ENCODE measurements around the gene TBXA2R. TPM values are rescaled to one million over a fixed set of nuclear protein-coding genes. Genes with fewer than 3 reads are reported as not detected.

The TBXA2R gene
- total and polyA plus RNA-seq, 4 donors = 0.79 to 3.9 (median 2.2) TPM

DNA sequence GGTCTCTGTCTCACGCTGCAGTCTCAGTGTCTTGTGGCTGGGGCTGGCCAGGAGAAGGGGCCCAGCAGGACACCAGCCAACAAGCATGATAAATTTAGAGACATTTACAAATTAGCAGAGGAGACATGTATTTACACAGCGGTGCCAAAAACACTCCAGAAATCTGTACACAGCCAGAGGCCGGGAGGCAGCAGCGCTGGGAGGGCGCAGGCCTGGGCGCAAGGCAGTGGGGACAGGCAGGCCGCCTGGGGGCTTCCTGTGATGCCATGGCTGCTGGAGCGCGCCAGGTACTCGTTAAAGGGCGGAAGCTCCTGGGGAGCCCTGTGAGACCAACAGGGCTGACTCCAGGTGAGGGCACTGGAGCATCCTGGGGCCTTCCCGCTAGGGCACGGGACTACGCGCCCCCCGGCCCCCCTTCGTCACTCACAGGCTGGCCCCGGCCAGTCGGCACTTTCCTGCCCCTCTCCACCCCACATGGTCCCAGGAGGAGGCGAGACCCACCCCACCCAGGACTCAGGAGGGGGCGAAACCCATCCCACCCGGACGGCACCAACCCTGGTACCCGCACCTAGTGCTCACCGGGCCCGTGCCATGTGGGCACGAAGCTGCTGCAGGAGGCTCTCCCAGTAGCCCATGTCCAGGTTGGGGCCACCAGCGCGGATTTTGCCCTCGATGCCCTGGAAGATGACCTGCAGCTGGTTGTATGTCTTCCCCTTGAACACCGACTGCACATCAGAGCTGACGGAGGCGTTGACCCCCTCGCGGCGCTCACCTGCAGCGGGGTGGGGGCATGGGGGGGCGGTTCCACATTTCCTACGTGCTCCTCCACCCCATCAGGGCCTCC lies 7.4 kb upstream of the TBXA2R start:
- 92% methylated on average over 29 of the region's 39 CpGs for WGBS (ENCODE audit: insufficient coverage)
- Histone ChIP-seq H3K4me3 (ENCODE audit: low read depth, low read length) (no peak overlapping the region), H3K9me3 (ENCODE audit: control insufficient read depth, insufficient read depth, low read length) (no peaks in the 10 kb centered on the region), H3K4me1 (ENCODE audit: control insufficient read depth, insufficient read depth, low read length) (peaks cover 21% of the 10 kb centered on the region), H3K36me3 (ENCODE audit: control insufficient read depth, insufficient read depth, low read length) (peaks cover 96% of the 10 kb centered on the region), H3K27me3 (ENCODE audit: control insufficient read depth, insufficient read depth, low read length) (no peaks in the 10 kb centered on the region), H3K27ac (ENCODE audit: low read depth, low read length) (no peak overlapping the region)
- DNase-seq (ENCODE audit: low read depth in 4 of 6, low spot score in 6 of 6) = no peak

DNA sequence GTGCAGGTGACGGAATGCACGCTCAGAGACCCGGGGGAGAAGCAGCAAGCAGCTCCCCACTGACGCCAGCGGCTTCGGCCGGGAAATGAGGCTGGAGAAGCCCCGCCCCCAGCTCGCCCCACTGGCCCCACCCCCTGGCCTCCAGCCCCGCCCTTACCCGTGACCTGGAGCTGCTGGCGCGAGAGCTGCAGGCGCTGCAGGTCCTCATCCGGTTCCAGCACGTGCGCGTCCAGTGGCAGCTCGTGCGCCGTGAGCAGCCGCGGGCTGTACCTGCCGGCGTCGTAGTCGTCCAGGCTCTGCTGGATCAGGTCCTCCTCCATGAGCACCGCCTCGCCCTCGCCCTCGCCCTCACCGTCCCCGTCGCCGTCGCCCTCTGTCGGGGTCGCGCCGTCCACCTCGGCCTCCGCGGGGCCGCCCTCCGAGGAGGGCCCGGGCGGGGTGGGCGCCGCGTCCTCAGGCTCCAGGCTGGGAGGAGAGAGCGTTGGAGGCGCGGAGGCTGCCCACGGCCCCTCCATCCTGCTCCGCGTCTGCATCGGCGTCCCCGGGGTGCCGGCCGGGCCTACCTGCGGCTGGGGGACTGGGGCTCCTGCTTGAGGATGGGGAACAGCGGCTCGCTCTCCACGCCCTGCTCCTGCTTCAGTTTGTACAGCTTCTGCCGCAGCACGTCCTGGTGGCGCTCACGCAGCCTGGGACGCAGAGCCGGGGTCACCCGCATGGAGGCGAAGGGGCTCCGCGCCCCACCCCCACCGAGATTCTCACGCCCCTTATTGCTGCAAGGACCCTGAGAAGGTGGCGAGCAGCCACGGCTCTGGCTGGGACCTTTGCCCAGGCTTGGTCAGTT lies 6.4 kb upstream of the TBXA2R start:
- no peak overlapping the region for H3K27ac ChIP-seq (ENCODE audit: low read depth, low read length)
- H3K4me3 ChIP-seq (ENCODE audit: low read depth, low read length) = no peak overlapping the region
- H3K9me3 ChIP-seq (ENCODE audit: control insufficient read depth, insufficient read depth, low read length) = no peaks in the 10 kb centered on the region
- H3K36me3 ChIP-seq (ENCODE audit: control insufficient read depth, insufficient read depth, low read length) = peaks cover 89% of the 10 kb centered on the region
- DNase-seq (ENCODE audit: low read depth in 4 of 6, low spot score in 6 of 6) = no peak
- H3K4me1 ChIP-seq (ENCODE audit: control insufficient read depth, insufficient read depth, low read length) = peaks cover 19% of the 10 kb centered on the region
- peaks cover under 1% of the 10 kb centered on the region for H3K27me3 ChIP-seq (ENCODE audit: control insufficient read depth, insufficient read depth, low read length)
- 72% methylated on average over 79 of the region's 79 CpGs for WGBS (ENCODE audit: insufficient coverage)

GRCh38 chr19:3612330-3612729 lies 5.7 kb upstream of the TBXA2R start:
- H3K27ac ChIP-seq (ENCODE audit: low read depth, low read length) = no peak overlapping the region
- peaks cover 9% of the 10 kb centered on the region for H3K27me3 ChIP-seq (ENCODE audit: control insufficient read depth, insufficient read depth, low read length)

GRCh38 chr19:3611841-3612240 lies 5.2 kb upstream of the TBXA2R start:
- Histone ChIP-seq H3K36me3 (ENCODE audit: control insufficient read depth, insufficient read depth, low read length) (peaks cover 76% of the 10 kb centered on the region), H3K4me3 (ENCODE audit: low read depth, low read length) (no peak overlapping the region), H3K4me1 (ENCODE audit: control insufficient read depth, insufficient read depth, low read length) (peaks cover 24% of the 10 kb centered on the region), H3K9me3 (ENCODE audit: control insufficient read depth, insufficient read depth, low read length) (no peaks in the 10 kb centered on the region), H3K27me3 (ENCODE audit: control insufficient read depth, insufficient read depth, low read length) (peaks cover 14% of the 10 kb centered on the region), H3K27ac (ENCODE audit: low read depth, low read length) (no peak overlapping the region)
- DNase-seq (ENCODE audit: low read depth in 4 of 6, low spot score in 6 of 6) = no peak
- 96% methylated on average over 36 of the region's 36 CpGs for WGBS (ENCODE audit: insufficient coverage)

More at GRCh38 chr19:3612330-3612729, 5.7 kb upstream of the TBXA2R start:
- Histone ChIP-seq H3K4me3 (ENCODE audit: low read depth, low read length) (no peak overlapping the region), H3K36me3 (ENCODE audit: control insufficient read depth, insufficient read depth, low read length) (peaks cover 81% of the 10 kb centered on the region), H3K9me3 (ENCODE audit: control insufficient read depth, insufficient read depth, low read length) (no peaks in the 10 kb centered on the region), H3K4me1 (ENCODE audit: control insufficient read depth, insufficient read depth, low read length) (peaks cover 20% of the 10 kb centered on the region)
- no peak for DNase-seq (ENCODE audit: low read depth in 4 of 6, low spot score in 6 of 6)
- 96% methylated on average over 33 of the region's 33 CpGs for WGBS (ENCODE audit: insufficient coverage)

DNA sequence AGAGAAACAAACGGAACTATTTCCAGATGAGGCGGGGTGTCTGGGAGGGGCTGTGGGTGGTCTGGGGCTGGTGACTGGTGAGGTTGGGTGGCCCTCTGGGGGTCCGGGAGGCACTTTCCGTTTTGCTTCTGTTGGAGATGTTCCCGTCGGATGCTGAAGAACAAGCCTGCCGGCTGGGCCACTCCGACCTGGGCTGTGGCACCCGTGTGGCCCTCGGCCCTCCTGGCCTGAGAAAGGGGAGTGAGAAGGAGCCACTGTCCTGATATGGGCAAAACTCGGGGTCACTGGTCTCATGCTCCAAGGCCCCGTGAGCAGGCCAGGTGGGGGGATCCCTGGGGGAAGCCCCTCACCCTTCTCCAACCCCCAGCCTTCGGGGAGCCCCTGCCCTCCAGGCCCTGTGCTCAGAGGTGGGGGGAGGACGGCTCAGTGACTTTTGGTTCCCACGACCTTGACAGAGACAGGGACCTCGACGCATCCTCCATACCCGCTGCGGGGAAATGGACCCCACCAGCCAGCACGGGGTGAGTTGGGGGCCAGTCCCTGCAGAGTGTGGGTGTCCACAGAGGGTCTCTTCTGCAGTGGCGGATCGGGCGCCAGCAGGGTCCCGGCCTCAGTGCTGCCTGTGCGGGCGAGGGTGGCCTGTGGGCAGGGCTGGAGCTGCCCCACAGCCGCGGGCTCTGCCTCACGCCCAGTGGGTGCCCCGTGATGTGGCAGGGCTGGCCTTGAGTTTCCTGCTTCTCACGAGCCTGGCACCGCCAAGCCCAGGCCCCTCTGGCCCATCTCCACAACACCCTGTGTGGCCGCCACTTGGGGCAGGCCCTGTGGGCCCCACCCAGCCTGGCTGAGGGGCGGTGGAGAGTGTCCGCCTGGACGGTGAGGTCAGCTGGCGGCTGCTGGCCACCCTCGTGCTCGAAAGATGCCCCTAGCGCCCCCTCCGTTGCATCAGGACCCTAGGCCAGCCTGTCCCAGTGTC lies 4.4 kb upstream of the TBXA2R start:
- Histone ChIP-seq H3K9me3 (ENCODE audit: control insufficient read depth, insufficient read depth, low read length) (no peaks in the 10 kb centered on the region), H3K27me3 (ENCODE audit: control insufficient read depth, insufficient read depth, low read length) (peaks cover 22% of the 10 kb centered on the region), H3K4me3 (ENCODE audit: low read depth, low read length) (no peak overlapping the region), H3K27ac (ENCODE audit: low read depth, low read length) (no peak overlapping the region), H3K4me1 (ENCODE audit: control insufficient read depth, insufficient read depth, low read length) (peaks cover 31% of the 10 kb centered on the region), H3K36me3 (ENCODE audit: control insufficient read depth, insufficient read depth, low read length) (peaks cover 70% of the 10 kb centered on the region)
- DNase-seq (ENCODE audit: low read depth in 4 of 6, low spot score in 6 of 6) = no peak
- WGBS (ENCODE audit: insufficient coverage) = 84% methylated on average over 33 of the region's 41 CpGs

DNA sequence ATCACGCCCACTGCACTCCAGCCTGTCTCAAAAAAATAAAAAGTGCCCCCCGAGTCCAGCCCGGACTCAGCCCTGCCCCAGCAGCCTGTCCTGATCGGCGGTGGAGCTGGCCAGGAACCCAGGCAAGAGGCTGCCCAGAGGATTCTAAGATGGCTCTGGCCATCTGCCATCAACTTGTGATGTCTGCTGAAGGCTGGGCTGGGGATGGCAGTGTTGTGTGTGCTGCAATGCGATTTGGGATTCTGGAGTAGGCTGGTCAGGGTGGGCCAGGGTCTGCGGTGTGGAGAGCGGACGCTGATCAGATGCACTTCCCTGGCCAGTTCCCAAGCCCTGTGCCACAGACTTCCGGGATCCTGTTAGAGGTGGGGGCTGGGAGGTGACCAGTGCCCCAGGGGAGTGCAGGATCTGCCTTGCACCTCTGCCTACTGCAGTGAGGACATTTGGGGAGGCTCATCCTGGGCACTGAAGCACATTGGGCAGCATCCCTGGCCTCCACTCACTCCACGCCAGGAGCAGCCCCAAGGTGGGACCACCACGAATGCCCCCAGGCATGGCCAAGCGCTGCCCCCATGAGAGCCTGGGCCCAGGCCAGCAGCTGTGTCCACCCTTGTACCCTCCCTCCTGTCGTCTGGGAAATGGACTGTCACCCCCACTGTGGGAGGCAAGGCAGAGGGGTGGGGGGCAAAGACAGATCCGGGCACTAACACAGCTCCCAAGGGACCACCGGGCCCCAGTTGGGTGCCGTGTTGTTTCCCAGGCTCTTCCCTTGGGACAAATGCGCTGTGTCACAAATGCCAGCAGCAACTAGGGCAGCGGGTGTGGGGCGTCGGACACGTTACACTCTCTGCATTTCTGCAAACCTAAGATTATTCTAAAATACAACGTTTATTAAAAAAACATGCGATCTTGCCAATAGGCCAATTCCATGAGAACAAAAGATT lies 3.4 kb upstream of the TBXA2R start:
- H3K27ac ChIP-seq (ENCODE audit: low read depth, low read length) = no peak overlapping the region
- no peak for DNase-seq (ENCODE audit: low read depth in 4 of 6, low spot score in 6 of 6)
- peaks cover 32% of the 10 kb centered on the region for H3K4me1 ChIP-seq (ENCODE audit: control insufficient read depth, insufficient read depth, low read length)
- no peaks in the 10 kb centered on the region for H3K9me3 ChIP-seq (ENCODE audit: control insufficient read depth, insufficient read depth, low read length)
- H3K4me3 ChIP-seq (ENCODE audit: low read depth, low read length) = no peak overlapping the region
- peaks cover 60% of the 10 kb centered on the region for H3K36me3 ChIP-seq (ENCODE audit: control insufficient read depth, insufficient read depth, low read length)
- WGBS (ENCODE audit: insufficient coverage) = 82% methylated on average over 21 of the region's 24 CpGs
- H3K27me3 ChIP-seq (ENCODE audit: control insufficient read depth, insufficient read depth, low read length) = peaks cover 31% of the 10 kb centered on the region

DNA sequence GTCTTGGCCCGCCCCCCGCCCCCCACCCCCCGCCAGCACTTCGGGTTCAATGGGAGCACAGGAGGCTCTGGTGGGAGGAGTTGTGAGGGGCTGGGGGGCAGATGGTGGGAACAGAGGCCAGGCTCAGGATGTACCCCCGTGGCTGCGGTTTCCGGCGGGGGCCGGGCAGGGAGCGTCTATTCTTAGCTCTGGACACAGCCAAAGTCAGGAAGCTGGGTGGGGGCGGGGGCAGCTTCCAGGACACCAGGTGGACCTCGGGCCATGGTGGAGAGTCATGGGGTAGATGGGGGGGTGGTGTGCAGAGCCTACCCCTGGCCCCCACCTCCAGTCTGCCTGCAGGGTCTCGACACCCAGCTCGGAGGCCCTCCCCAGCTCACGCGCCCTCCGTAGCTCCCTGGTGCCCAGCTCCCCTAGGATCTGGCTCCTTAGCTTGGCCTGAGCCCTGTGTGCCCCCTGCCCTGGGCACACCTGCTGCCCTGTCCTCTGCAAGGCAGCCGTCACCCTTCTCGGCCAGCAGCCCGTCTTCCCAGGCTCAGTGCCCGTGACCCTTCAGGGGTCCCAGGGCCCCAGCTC lies 2.2 kb upstream of the TBXA2R start:
- Histone ChIP-seq H3K27ac (ENCODE audit: low read depth, low read length) (peak overlapping the region; percentile 61), H3K9me3 (ENCODE audit: control insufficient read depth, insufficient read depth, low read length) (no peaks in the 10 kb centered on the region), H3K27me3 (ENCODE audit: control insufficient read depth, insufficient read depth, low read length) (peaks cover 35% of the 10 kb centered on the region), H3K4me3 (ENCODE audit: low read depth, low read length) (no peak overlapping the region), H3K4me1 (ENCODE audit: control insufficient read depth, insufficient read depth, low read length) (peaks cover 40% of the 10 kb centered on the region), H3K36me3 (ENCODE audit: control insufficient read depth, insufficient read depth, low read length) (peaks cover 48% of the 10 kb centered on the region)
- WGBS (ENCODE audit: insufficient coverage) = 75% methylated on average over 19 of the region's 21 CpGs
- no peak for DNase-seq (ENCODE audit: low read depth in 4 of 6, low spot score in 6 of 6)

GRCh38 chr19:3608079-3608641 lies 1.5 kb upstream of the TBXA2R start:
- Histone ChIP-seq H3K27me3 (ENCODE audit: control insufficient read depth, insufficient read depth, low read length) (peaks cover 35% of the 10 kb centered on the region), H3K4me3 (ENCODE audit: low read depth, low read length) (no peak overlapping the region), H3K9me3 (ENCODE audit: control insufficient read depth, insufficient read depth, low read length) (no peaks in the 10 kb centered on the region), H3K36me3 (ENCODE audit: control insufficient read depth, insufficient read depth, low read length) (peaks cover 42% of the 10 kb centered on the region), H3K27ac (ENCODE audit: low read depth, low read length) (no peak overlapping the region), H3K4me1 (ENCODE audit: control insufficient read depth, insufficient read depth, low read length) (peaks cover 44% of the 10 kb centered on the region)
- WGBS (ENCODE audit: insufficient coverage) = 69% methylated on average over 2 of the region's 3 CpGs
- DNase-seq (ENCODE audit: low read depth in 4 of 6, low spot score in 6 of 6) = no peak

All from spinal cord (tissue), 10 donors.